NCI-H82 treated with DMSO at 0.1 percent for 48 hours (cell line): ENCODE data around the gene SPDYE17.
"Not testable (repeated sequence)": the region's sequence is repeated elsewhere in the genome, so short reads cannot be mapped to it uniquely, and the experiment has no call there.

Source experiments
- DNase-seq: peaks from one replicate; lab custom pipeline; 2025; ENCODE audit not compliant: unreplicated experiment; lab: John Stamatoyannopoulos, UW

The SPDYE17 gene

GRCh38 chr7:76972391-76972790 lies 59.8 kb downstream of the SPDYE17 start:
- not testable (repeated sequence) for DNase-seq
